ENCODE measurements around the gene ADPGK. TPM values are rescaled to one million over a fixed set of nuclear protein-coding genes. Genes with fewer than 3 reads are reported as not detected.

The ADPGK gene
- total RNA-seq, 4 donors from 2014 or later: 39.8 to 81.3 (median 52.7) TPM

- no peaks in the 10 kb centered on the region for H3K4me1 ChIP-seq
- no peaks in the 10 kb centered on the region for H3K9me3 ChIP-seq
- H3K4me3 ChIP-seq: no peak overlapping the region
- WGBS: 91% methylated on average over 1 of the region's 1 CpG
- no peak for DNase-seq (ENCODE audit: low spot score in 2 of 2)
- H3K36me3 ChIP-seq: peaks cover 67% of the 10 kb centered on the region
- no peak overlapping the region for H3K27ac ChIP-seq
- TF ChIP-seq CTCF (IDR thresholded peaks at IDR 0.05): no peak
- no peak for TF ChIP-seq POLR2AphosphoS5 (IDR thresholded peaks at IDR 0.05)
- TF ChIP-seq POLR2A (IDR thresholded peaks at IDR 0.05): no peak
- TF ChIP-seq EP300 (IDR thresholded peaks at IDR 0.05): no peak
- H3K27me3 ChIP-seq: no peaks in the 10 kb centered on the region
Observed at GRCh38 chr15:72737723-72738122, 45.8 kb downstream of the ADPGK start.

GRCh38 chr15:72737061-72737460, 46.5 kb downstream of the ADPGK start:
- 86% methylated on average over 3 of the region's 3 CpGs for WGBS

DNA sequence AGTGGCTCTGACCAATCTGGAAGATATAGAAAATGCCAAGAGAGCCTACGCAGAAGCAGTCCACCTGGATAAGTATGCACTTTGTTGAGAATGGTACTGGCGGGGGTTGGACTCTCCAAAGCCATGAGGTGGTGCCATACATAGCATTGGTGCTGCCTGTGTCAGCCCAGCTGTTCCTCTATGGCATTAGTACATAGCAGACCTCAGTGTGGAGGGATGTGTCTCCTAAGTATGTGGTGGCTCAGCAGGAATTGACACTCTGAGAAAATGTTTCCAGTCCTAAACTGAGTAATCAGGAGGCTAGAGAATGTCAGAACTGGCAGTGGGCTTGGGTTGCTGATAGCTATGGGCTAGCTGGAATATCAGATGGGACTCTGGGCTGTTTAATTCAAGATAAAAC, 48.4 kb downstream of the ADPGK start:
- no peak overlapping the region for H3K27ac ChIP-seq
- 92% methylated on average over 2 of the region's 2 CpGs for WGBS
- no peak for TF ChIP-seq EP300 (IDR thresholded peaks at IDR 0.05)
- TF ChIP-seq POLR2AphosphoS5 (IDR thresholded peaks at IDR 0.05): no peak
- TF ChIP-seq POLR2A (IDR thresholded peaks at IDR 0.05): no peak
- TF ChIP-seq CTCF (IDR thresholded peaks at IDR 0.05): no peak
- DNase-seq (ENCODE audit: low spot score in 2 of 2): no peak
- peaks cover 76% of the 10 kb centered on the region for H3K36me3 ChIP-seq
- no peaks in the 10 kb centered on the region for H3K9me3 ChIP-seq
- no peak overlapping the region for H3K4me3 ChIP-seq
- no peaks in the 10 kb centered on the region for H3K4me1 ChIP-seq
- no peaks in the 10 kb centered on the region for H3K27me3 ChIP-seq

More at GRCh38 chr15:72737061-72737460, 46.5 kb downstream of the ADPGK start:
- peaks cover 74% of the 10 kb centered on the region for H3K36me3 ChIP-seq
- DNase-seq (ENCODE audit: low spot score in 2 of 2): no peak
- H3K9me3 ChIP-seq: no peaks in the 10 kb centered on the region
- H3K27ac ChIP-seq: no peak overlapping the region
- no peak overlapping the region for H3K4me3 ChIP-seq
- no peaks in the 10 kb centered on the region for H3K4me1 ChIP-seq
- TF ChIP-seq EP300 (IDR thresholded peaks at IDR 0.05) (no peak), POLR2A (IDR thresholded peaks at IDR 0.05) (no peak), POLR2AphosphoS5 (IDR thresholded peaks at IDR 0.05) (no peak), CTCF (IDR thresholded peaks at IDR 0.05) (no peak)
- H3K27me3 ChIP-seq: no peaks in the 10 kb centered on the region

DNA sequence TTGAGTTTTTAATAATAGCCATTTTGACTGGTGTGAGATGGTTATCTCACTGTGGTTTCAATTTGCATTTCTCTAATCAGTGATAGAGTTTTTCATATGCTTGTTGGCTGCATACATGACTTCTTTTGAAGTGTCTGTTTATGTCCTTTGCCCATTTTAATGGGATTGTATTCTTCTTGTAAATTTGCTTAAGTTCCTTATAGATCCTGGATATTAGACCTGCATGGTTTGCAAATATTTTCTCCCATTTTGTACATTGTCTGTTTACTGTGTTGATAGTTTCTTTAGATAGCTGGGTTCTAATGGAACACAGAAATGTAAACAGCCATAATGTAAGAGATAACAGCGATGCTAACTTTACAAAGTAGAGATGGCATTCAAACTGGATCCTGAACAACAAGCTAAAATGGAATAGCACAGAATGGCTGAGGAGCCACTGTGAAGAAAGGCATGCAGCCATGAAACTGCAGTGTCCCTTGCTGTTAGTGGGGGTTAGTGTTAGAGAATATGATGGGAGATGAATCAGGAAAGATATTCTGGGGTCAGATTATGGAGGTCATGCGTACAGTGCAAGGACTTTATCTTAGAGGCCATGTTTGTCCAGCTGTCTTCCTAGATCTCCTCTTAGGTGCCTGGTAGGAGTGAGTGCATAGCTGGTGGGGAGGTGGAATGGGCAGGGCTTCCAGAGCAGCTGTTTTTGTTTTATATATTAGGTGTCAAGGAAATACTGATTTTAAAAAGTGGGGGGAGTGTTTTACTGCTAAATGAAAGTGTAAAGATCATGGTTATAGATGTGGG, 49.4 kb downstream of the ADPGK start:
- Histone ChIP-seq H3K4me1 (no peaks in the 10 kb centered on the region), H3K27ac (no peak overlapping the region), H3K9me3 (no peaks in the 10 kb centered on the region), H3K36me3 (peaks cover 72% of the 10 kb centered on the region), H3K27me3 (no peaks in the 10 kb centered on the region), H3K4me3 (no peak overlapping the region)
- TF ChIP-seq POLR2A (IDR thresholded peaks at IDR 0.05) (no peak), CTCF (IDR thresholded peaks at IDR 0.05) (no peak), EP300 (IDR thresholded peaks at IDR 0.05) (no peak), POLR2AphosphoS5 (IDR thresholded peaks at IDR 0.05) (no peak)
- 96% methylated on average over 2 of the region's 2 CpGs for WGBS
- DNase-seq (ENCODE audit: low spot score in 2 of 2): no peak

DNA sequence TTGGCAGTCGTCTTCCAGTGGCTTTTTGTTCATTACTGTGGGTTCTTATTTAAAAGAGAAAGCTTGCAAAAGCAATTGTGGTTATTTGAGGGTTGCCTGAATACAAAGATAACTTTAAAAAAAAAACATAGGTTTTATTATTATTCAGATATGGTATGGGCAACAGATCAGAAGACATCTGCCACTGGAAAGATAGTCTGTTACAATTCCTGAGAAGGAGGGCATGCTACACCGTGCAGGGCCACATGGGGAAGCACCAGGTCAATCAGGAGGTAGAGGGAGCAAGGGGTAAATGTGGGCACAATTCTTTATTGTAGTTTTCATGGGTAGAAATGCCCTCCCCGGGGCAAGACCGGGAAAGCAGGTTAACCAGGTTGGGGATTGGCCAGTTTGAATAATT, 51.0 kb downstream of the ADPGK start:
- Histone ChIP-seq H3K4me1 (no peaks in the 10 kb centered on the region), H3K4me3 (no peak overlapping the region), H3K27ac (no peak overlapping the region), H3K9me3 (no peaks in the 10 kb centered on the region), H3K27me3 (no peaks in the 10 kb centered on the region), H3K36me3 (peaks cover 65% of the 10 kb centered on the region)
- 90% methylated on average over 4 of the region's 4 CpGs for WGBS
- TF ChIP-seq CTCF (IDR thresholded peaks at IDR 0.05) (no peak), POLR2A (IDR thresholded peaks at IDR 0.05) (no peak), POLR2AphosphoS5 (IDR thresholded peaks at IDR 0.05) (no peak), EP300 (IDR thresholded peaks at IDR 0.05) (no peak)
- no peak for DNase-seq (ENCODE audit: low spot score in 2 of 2)
